MM.1S (cell line): ENCODE measurements around the gene RECQL5.

Source experiments
- DNase-seq: peaks from one replicate; pipeline ENCODE4 v3.0.0-alpha.2; 2015
- H2AFZ ChIP-seq: fragments of 300-600 bp; sonication (generic); 2 replicates; pipeline ENCODE4 v1.6.0; 2016; ENCODE audit warnings: antibody characterized with exemption, low read length
- H3F3A ChIP-seq: fragments of 300-600 bp; sonication (generic); 2 replicates; pipeline ENCODE4 v1.6.1; 2016; ENCODE audit warnings: mild to moderate bottlenecking, antibody characterized with exemption, low read length, moderate library complexity, mixed read lengths; ENCODE audit not compliant: insufficient read depth
- H3K27ac ChIP-seq: fragments of 300-600 bp; sonication (generic); 2 replicates; pipeline ENCODE4 v1.5.1; 2016; ENCODE audit warnings: mild to moderate bottlenecking, low read length
- H3K27me3 ChIP-seq: fragments of 300-600 bp; sonication (generic); replicated peaks from 2 replicates; pipeline ENCODE4 v1.6.0; 2016; ENCODE audit warnings: low read length; ENCODE audit not compliant: insufficient read depth
- H3K36me3 ChIP-seq: fragments of 300-600 bp; sonication (generic); replicated peaks from 2 replicates; pipeline ENCODE4 v1.6.1; 2016; ENCODE audit warnings: mild to moderate bottlenecking, low read length, mixed read lengths; ENCODE audit not compliant: insufficient read depth
- H3K4me1 ChIP-seq: fragments of 300-600 bp; sonication (generic); 2 replicates; pipeline ENCODE4 v1.6.1; 2016; ENCODE audit warnings: low read length, mixed read lengths
- H3K4me2 ChIP-seq: fragments of 300-600 bp; sonication (generic); 2 replicates; pipeline ENCODE4 v1.6.0; 2016; ENCODE audit warnings: low read depth, low read length
- H3K4me3 ChIP-seq: fragments of 300-600 bp; sonication (generic); 2 replicates; pipeline ENCODE4 v1.5.1; 2016; ENCODE audit warnings: low read length, mixed read lengths
- H3K79me2 ChIP-seq: fragments of 300-600 bp; sonication (generic); 2 replicates; pipeline ENCODE4 v1.6.1; 2016; ENCODE audit warnings: mixed run types, low read length, mixed read lengths
- H3K9ac ChIP-seq: fragments of 300-600 bp; sonication (generic); 2 replicates; pipeline ENCODE4 v1.6.1; 2016; ENCODE audit warnings: low read length, mixed read lengths
- H3K9me2 ChIP-seq: fragments of 300-600 bp; sonication (generic); replicated peaks from 2 replicates; pipeline ENCODE4 v1.6.1; 2016; ENCODE audit warnings: mild to moderate bottlenecking, low read length, mixed read lengths; ENCODE audit not compliant: insufficient read depth
- H3K9me3 ChIP-seq: fragments of 300-600 bp; sonication (generic); replicated peaks from 2 replicates; pipeline ENCODE4 v1.6.1; 2016; ENCODE audit warnings: mild to moderate bottlenecking, low read length, mixed read lengths; ENCODE audit not compliant: insufficient read depth
- H4K20me1 ChIP-seq: fragments of 300-600 bp; sonication (generic); 2 replicates; pipeline ENCODE4 v1.6.1; 2016; ENCODE audit warnings: mild to moderate bottlenecking, low read length, moderate library complexity, mixed read lengths; ENCODE audit not compliant: insufficient read depth
- EZH2 ChIP-seq: fragments of 300-600 bp; sonication (generic); optimal IDR thresholded peaks from 2 replicates; pipeline ENCODE3; 2017; ENCODE audit warnings: low read depth, mild to moderate bottlenecking, antibody characterized with exemption, low read length, mixed read lengths
- EZH2phosphoT487 ChIP-seq: fragments of 300-600 bp; sonication (generic); IDR thresholded peaks from 2 replicates; pipeline ENCODE4 v1.6.1; 2018; ENCODE audit warnings: antibody characterized with exemption, low read length
- TF ChIP-seq, protein P1 (sequence below): fragments of 300-600 bp; sonication (generic); IDR thresholded peaks from 2 replicates; pipeline ENCODE4 v1.5.1; 2016; ENCODE audit warnings: antibody characterized with exemption, low read length, mixed read lengths

Gene RECQL5

DNA sequence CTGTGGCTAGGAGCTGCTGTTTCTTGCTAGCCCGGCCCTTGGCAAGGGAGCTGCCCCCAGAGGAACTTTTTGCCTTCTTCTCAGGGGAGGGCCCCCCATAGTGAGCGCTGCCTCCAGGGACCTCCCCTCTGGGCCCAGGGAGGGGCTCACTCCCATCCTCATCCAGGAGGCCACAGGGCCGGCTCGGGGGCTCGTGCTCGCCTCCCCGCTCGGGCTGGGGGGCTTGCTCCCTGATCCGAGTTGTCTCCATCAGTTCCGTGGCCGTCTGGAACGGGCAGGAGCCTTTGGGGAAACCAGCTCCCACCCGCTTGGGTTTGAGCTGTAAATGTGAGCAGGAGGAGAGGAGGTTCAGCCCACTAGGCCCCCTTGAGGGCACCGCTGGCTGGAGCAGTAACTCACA lies 37.8 kb downstream of the RECQL5 start:
- Histone ChIP-seq H3K4me3 (no peak overlapping the region), H3K9me2 (no peaks in the 10 kb centered on the region), H3K9me3 (no peaks in the 10 kb centered on the region), H3K9ac (no peak overlapping the region), H3K27ac (no peak overlapping the region), H3K4me2 (no peak overlapping the region), H3K36me3 (no peaks in the 10 kb centered on the region), H2AFZ (no peak overlapping the region), H3F3A (no peaks in the 10 kb centered on the region), H3K4me1 (peaks cover 12% of the 10 kb centered on the region), H3K79me2 (no peaks in the 10 kb centered on the region), H3K27me3 (no peaks in the 10 kb centered on the region), H4K20me1 (no peaks in the 10 kb centered on the region)
- TF ChIP-seq, protein P1, sequence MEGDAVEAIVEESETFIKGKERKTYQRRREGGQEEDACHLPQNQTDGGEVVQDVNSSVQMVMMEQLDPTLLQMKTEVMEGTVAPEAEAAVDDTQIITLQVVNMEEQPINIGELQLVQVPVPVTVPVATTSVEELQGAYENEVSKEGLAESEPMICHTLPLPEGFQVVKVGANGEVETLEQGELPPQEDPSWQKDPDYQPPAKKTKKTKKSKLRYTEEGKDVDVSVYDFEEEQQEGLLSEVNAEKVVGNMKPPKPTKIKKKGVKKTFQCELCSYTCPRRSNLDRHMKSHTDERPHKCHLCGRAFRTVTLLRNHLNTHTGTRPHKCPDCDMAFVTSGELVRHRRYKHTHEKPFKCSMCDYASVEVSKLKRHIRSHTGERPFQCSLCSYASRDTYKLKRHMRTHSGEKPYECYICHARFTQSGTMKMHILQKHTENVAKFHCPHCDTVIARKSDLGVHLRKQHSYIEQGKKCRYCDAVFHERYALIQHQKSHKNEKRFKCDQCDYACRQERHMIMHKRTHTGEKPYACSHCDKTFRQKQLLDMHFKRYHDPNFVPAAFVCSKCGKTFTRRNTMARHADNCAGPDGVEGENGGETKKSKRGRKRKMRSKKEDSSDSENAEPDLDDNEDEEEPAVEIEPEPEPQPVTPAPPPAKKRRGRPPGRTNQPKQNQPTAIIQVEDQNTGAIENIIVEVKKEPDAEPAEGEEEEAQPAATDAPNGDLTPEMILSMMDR, result no peak
- TF ChIP-seq EZH2, result no peak
- no peak for DNase-seq

DNA sequence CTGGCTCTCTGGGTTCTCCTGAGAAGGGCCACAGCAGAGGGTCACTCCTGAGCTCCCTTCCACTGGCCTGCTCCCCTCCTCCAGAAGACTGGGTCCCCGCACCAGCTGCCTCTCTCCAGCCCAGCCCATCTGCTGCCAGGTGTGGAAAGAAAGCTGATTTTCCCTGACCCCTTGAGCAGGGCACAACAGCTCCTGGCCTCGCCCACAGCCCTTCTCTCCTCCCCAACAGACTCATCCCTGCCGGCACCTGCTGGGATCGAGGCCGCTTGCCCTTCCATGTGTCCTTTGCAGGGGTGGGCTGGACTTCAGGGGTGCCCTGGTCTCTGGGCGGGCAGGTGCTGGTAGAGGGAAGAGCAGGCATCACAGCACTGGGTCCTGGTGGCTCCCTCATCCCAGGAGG lies 38.5 kb downstream of the RECQL5 start:
- peaks cover 4% of the 10 kb centered on the region for H3K4me1 ChIP-seq
- TF ChIP-seq EZH2 (no peak), EZH2phosphoT487 (no peak)
- TF ChIP-seq, protein P1, result no peak
- no peaks in the 10 kb centered on the region for H3K79me2 ChIP-seq
- no peaks in the 10 kb centered on the region for H3K9me2 ChIP-seq
- H3K36me3 ChIP-seq, result no peaks in the 10 kb centered on the region
- H3K9ac ChIP-seq, result no peak overlapping the region
- no peaks in the 10 kb centered on the region for H4K20me1 ChIP-seq
- H3K27me3 ChIP-seq, result no peaks in the 10 kb centered on the region
- no peak overlapping the region for H3K4me3 ChIP-seq
- no peak overlapping the region for H2AFZ ChIP-seq
- no peak overlapping the region for H3K27ac ChIP-seq
- no peak overlapping the region for H3K4me2 ChIP-seq
- no peak for DNase-seq
- no peaks in the 10 kb centered on the region for H3K9me3 ChIP-seq
- H3F3A ChIP-seq, result no peaks in the 10 kb centered on the region

DNA sequence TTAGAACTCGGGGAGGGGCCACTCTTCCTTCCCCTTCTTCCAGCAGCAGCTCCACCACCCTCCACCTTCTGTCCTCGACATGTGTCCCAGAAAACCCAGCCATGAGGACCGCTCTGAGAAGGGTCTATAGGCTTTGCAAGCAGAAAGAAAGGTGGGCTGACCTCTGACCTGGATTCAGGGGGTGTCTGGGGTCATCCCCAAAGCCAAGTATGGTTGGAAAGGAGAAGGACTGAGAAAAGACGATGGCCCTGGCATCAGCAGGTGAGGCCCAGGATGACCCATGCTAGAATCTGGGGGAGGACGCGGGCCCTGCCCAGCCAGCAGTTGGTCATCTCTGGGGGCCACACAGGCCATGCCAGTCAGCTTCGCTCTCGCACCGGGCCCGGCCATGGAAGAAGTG lies 39.9 kb downstream of the RECQL5 start:
- Histone ChIP-seq H3K36me3 (no peaks in the 10 kb centered on the region), H3K4me2 (no peak overlapping the region)

More for the DNA sequence above, 39.9 kb downstream of the RECQL5 start:
- no peak overlapping the region for H3K4me3 ChIP-seq
- H2AFZ ChIP-seq, result no peak overlapping the region
- no peak overlapping the region for H3K27ac ChIP-seq
- TF ChIP-seq, protein P1, result no peak
- TF ChIP-seq EZH2 (no peak), EZH2phosphoT487 (no peak)
- no peak overlapping the region for H3K9ac ChIP-seq
- H3F3A ChIP-seq, result no peaks in the 10 kb centered on the region
- DNase-seq, result no peak
- H3K9me3 ChIP-seq, result no peaks in the 10 kb centered on the region
- no peaks in the 10 kb centered on the region for H3K79me2 ChIP-seq
- peaks cover 5% of the 10 kb centered on the region; the same call in 1 of the 2 replicates for H3K27me3 ChIP-seq
- no peaks in the 10 kb centered on the region for H3K9me2 ChIP-seq
- no peaks in the 10 kb centered on the region for H4K20me1 ChIP-seq
- H3K4me1 ChIP-seq, result no peaks in the 10 kb centered on the region
